ENCODE results near the gene WWOX. TPM values are rescaled to one million over a fixed set of nuclear protein-coding genes. Genes with fewer than 3 reads are reported as not detected.

The WWOX gene
- polyA plus RNA-seq, 1 donor (not counting 4 experiments of a cell fraction or from before 2014, with no cell fraction given), result 5.1 TPM

DNA sequence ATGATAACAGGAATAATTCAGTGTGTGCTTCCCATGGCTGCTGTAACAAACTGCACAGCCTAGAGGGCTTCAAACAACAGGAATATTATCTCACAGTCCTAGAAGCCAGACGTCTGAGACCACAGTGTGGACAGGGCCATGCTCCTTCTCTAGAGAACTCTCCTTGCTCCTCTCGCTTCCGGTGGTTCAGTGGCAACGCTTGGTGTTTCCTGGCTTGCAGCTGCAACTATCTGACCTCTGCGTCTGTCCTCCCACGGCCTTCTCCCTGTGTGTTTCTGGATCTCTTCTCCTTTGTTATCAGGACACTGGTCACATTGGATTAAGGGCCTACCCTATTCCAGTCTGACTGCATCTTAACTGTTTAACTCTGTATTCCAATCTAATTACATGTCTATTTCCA is 1086.7 kb downstream of the WWOX start:
- no peak for DNase-seq (ENCODE audit: low read depth, low spot score)
- dilution Hi-C loops (cut with MboI; ENCODE audit: extremely low pct_ligation_motif_present, low sequenced_read_pairs), result no loop called here
- Histone ChIP-seq H3K9me1 (ENCODE audit: control insufficient read depth, extremely low read depth, insufficient read depth, low read length) (no peaks in the 10 kb centered on the region), H3K4me3 (ENCODE audit: control insufficient read depth in 2 of 3, extremely low read depth in 1 of 3, insufficient read depth in 2 of 3, low read depth in 1 of 3, low read length in 3 of 3) (no peak overlapping the region), H2AFZ (ENCODE audit: control insufficient read depth, low read length) (no peak overlapping the region), H3K27me3 (ENCODE audit: control insufficient read depth, extremely low read depth, insufficient read depth, low read length) (no peaks in the 10 kb centered on the region), H3K79me2 (ENCODE audit: control insufficient read depth, insufficient read depth, low read length) (no peaks in the 10 kb centered on the region), H3K9ac (ENCODE audit: control insufficient read depth, extremely low read depth, insufficient read depth, low read length) (no peak overlapping the region), H3K36me3 (ENCODE audit: control insufficient read depth in 2 of 2, extremely low read depth in 1 of 2, insufficient read depth in 2 of 2, low read length in 2 of 2) (no peaks in the 10 kb centered on the region), H3K27ac (ENCODE audit: control insufficient read depth, insufficient read depth, low read length) (no peak overlapping the region), H3K9me3 (ENCODE audit: control insufficient read depth, low read depth, low read length) (no peaks in the 10 kb centered on the region), H4K20me1 (ENCODE audit: control insufficient read depth, extremely low read depth, insufficient read depth, low read length) (no peaks in the 10 kb centered on the region), H3K4me2 (ENCODE audit: control insufficient read depth, extremely low read depth, insufficient read depth, low read depth, low read length) (no peak overlapping the region), H3K4me1 (ENCODE audit: control insufficient read depth, extremely low read depth, insufficient read depth, low read length) (peaks cover 4% of the 10 kb centered on the region)
- TF ChIP-seq, protein P1, sequence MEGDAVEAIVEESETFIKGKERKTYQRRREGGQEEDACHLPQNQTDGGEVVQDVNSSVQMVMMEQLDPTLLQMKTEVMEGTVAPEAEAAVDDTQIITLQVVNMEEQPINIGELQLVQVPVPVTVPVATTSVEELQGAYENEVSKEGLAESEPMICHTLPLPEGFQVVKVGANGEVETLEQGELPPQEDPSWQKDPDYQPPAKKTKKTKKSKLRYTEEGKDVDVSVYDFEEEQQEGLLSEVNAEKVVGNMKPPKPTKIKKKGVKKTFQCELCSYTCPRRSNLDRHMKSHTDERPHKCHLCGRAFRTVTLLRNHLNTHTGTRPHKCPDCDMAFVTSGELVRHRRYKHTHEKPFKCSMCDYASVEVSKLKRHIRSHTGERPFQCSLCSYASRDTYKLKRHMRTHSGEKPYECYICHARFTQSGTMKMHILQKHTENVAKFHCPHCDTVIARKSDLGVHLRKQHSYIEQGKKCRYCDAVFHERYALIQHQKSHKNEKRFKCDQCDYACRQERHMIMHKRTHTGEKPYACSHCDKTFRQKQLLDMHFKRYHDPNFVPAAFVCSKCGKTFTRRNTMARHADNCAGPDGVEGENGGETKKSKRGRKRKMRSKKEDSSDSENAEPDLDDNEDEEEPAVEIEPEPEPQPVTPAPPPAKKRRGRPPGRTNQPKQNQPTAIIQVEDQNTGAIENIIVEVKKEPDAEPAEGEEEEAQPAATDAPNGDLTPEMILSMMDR (optimal IDR thresholded peaks at IDR 0.05 in 1 of 3, IDR thresholded peaks at IDR 0.05 in 1 of 3, conservative IDR thresholded peaks at IDR 0.05 in 1 of 3; ENCODE audit: extremely low read depth in 1 of 3, insufficient read depth in 2 of 3, low read length in 3 of 3), result no peak
- TF ChIP-seq EZH2 (IDR thresholded peaks at IDR 0.05; ENCODE audit: low read length), result no peak
- FAIRE-seq, result no peak

DNA sequence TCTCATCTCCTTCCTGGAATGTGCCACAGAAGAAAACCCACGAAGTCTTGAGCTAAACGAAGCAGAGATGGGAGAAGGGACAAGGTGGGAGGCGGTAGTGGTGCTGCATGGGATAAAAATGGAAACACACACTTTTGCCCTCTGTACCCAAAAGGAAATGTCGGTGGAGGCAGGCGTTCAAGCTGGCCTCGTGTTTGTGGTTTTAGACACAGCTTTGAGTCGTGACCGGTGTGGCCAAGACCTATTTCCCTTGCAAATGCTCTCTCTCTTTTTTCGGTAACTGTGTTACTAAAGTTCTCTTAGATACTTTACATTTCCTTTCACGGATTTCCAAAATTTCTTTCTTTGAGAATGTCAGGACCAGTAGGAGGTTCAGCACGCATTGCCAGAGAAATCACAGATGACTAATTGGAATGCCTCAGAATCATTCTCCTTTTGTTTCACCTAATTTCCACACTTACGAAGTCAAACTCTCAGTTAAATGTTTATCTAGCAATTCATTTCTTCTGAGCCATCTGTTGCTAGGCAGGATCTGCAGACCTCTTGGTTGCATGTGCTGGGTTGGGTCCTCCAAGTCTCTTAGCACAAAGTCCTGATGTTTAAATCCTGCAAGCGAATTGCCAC is 1088.8 kb downstream of the WWOX start:
- H3K9ac ChIP-seq (ENCODE audit: control insufficient read depth, extremely low read depth, insufficient read depth, low read length), result no peak overlapping the region
- FAIRE-seq (no peak), DNase-seq (ENCODE audit: low read depth, low spot score) (no peak)
- H3K4me2 ChIP-seq (ENCODE audit: control insufficient read depth, extremely low read depth, insufficient read depth, low read depth, low read length), result no peak overlapping the region
- H3K4me1 ChIP-seq (ENCODE audit: control insufficient read depth, extremely low read depth, insufficient read depth, low read length), result no peaks in the 10 kb centered on the region
- TF ChIP-seq, protein P1 (optimal IDR thresholded peaks at IDR 0.05 in 1 of 3, IDR thresholded peaks at IDR 0.05 in 1 of 3, conservative IDR thresholded peaks at IDR 0.05 in 1 of 3; ENCODE audit: extremely low read depth in 1 of 3, insufficient read depth in 2 of 3, low read length in 3 of 3), result no peak
- no peak for TF ChIP-seq EZH2 (IDR thresholded peaks at IDR 0.05; ENCODE audit: low read length)
- H3K36me3 ChIP-seq (ENCODE audit: control insufficient read depth in 2 of 2, extremely low read depth in 1 of 2, insufficient read depth in 2 of 2, low read length in 2 of 2), result no peaks in the 10 kb centered on the region
- no peak overlapping the region for H2AFZ ChIP-seq (ENCODE audit: control insufficient read depth, low read length)
- no peak overlapping the region for H3K27ac ChIP-seq (ENCODE audit: control insufficient read depth, insufficient read depth, low read length)
- no peak overlapping the region for H3K4me3 ChIP-seq (ENCODE audit: control insufficient read depth in 2 of 3, extremely low read depth in 1 of 3, insufficient read depth in 2 of 3, low read depth in 1 of 3, low read length in 3 of 3)
- no peaks in the 10 kb centered on the region for H3K79me2 ChIP-seq (ENCODE audit: control insufficient read depth, insufficient read depth, low read length)
- no peaks in the 10 kb centered on the region for H4K20me1 ChIP-seq (ENCODE audit: control insufficient read depth, extremely low read depth, insufficient read depth, low read length)
- no peaks in the 10 kb centered on the region for H3K9me1 ChIP-seq (ENCODE audit: control insufficient read depth, extremely low read depth, insufficient read depth, low read length)
- no peaks in the 10 kb centered on the region for H3K27me3 ChIP-seq (ENCODE audit: control insufficient read depth, extremely low read depth, insufficient read depth, low read length)
- dilution Hi-C loops (cut with MboI; ENCODE audit: extremely low pct_ligation_motif_present, low sequenced_read_pairs), result no loop called here
- no peaks in the 10 kb centered on the region for H3K9me3 ChIP-seq (ENCODE audit: control insufficient read depth, low read depth, low read length)

Data from keratinocyte (primary cell).